GM18505 (cell line): ENCODE results near the gene SPTB.

Source experiments
- ATAC-seq: cut with Tn5 transposase; IDR thresholded peaks from one replicate; pipeline ENCODE4 v1.9.1; 2021; ENCODE audit not compliant: unreplicated experiment
- POLR2A ChIP-seq: IDR thresholded peaks from 4 replicates; pipeline ENCODE4 v1.6.1; 2011; ENCODE audit warnings: borderline replicate concordance; ENCODE audit not compliant: insufficient read depth, insufficient read length; ENCODE audit errors: extremely low read depth

The SPTB gene

GRCh38 chr14:64722842-64723447 lies 156.8 kb downstream of the SPTB start:
- no peak for TF ChIP-seq POLR2A
- ATAC-seq = no peak

DNA sequence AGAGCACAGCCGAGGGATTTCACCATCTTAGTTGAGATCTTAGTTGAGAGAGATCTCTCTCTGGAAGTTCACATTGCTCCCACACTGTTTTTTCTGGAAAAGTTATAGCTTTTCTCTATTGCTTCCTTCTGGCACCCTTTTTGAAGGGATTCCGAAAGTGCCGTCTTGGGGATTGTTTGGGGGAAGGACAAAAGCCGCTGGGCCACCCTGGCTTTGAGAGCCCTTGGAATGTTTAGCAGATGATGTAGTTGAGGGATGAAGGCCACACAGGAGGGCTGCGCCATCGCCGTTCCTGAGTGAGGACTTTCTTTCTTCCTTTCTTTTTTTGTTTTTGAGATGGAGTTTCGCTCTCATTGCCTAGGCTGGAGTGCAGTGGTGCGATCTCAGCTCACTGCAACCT lies 157.8 kb downstream of the SPTB start:
- no peak for TF ChIP-seq POLR2A
- no peak for ATAC-seq

DNA sequence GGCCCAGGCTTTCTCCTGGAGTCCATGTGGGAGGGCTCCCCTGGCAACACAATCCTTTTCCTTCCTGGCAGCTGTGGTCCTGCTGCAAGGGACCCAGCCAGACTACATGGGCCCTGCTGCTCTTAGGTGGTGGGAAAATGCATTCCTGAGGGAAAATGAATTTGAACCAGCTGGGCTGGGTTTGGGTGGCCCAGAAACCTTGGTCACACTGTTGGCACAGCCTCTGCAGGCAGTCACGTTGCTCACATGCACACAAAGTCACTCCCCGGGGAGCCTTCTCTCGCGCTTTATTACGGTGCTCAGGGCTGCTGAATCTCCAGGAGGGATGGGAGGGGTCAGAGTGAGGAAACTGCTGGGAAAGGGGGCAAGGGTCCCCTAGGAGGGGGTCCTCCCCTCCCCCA lies 158.3 kb downstream of the SPTB start:
- TF ChIP-seq POLR2A = no peak
- ATAC-seq = no peak

DNA sequence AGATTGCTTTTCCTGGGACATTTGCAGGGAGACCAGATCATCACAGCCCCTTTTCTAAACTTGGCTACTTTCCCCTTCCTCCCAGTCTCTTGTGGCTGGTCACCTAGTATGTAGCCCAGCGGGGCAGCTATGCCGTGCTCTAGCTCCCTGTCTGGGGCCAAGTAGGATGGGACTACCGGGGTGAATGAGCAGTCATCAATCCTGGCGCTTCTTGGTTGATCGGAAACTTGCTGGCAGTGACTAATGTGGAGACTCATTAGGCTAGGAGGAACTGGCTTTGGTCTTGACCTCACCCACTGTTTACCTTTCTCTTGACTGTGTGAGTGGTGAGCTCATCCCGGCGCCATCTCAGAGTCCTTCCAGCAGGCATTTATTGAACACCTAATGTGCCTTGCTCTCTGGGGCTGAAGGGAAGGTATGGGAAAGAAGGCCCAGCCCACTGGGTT lies 159.6 kb downstream of the SPTB start:
- TF ChIP-seq POLR2A = no peak
- no peak for ATAC-seq

GRCh38 chr14:64719601-64720000 lies 160.1 kb downstream of the SPTB start:
- TF ChIP-seq POLR2A = no peak
- no peak for ATAC-seq

DNA sequence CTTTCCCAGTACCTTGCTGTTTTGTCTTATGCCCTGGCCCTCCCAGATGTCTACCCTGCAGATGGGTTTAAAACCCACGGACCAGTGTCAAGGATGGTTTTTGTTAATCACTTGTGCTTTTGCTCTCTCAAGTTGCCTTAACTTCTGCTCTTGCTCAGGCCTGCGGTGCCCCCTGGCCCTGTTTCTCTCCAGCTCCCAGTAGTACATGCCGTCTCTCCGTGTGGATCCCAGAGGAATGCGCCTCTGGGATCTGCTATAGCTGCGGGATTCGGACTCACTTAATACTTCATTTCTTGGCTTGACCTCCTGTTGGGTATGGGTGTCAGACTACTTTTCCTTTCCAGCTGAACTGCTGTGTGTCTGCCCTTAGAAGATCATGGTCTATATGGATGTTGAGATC lies 160.9 kb downstream of the SPTB start:
- TF ChIP-seq POLR2A = no peak
- ATAC-seq = no peak

GRCh38 chr14:64717870-64718269 lies 161.8 kb downstream of the SPTB start:
- no peak for TF ChIP-seq POLR2A
- no peak for ATAC-seq

GRCh38 chr14:64715628-64716412 lies 163.9 kb downstream of the SPTB start:
- no peak for TF ChIP-seq POLR2A
- no peak for ATAC-seq

DNA sequence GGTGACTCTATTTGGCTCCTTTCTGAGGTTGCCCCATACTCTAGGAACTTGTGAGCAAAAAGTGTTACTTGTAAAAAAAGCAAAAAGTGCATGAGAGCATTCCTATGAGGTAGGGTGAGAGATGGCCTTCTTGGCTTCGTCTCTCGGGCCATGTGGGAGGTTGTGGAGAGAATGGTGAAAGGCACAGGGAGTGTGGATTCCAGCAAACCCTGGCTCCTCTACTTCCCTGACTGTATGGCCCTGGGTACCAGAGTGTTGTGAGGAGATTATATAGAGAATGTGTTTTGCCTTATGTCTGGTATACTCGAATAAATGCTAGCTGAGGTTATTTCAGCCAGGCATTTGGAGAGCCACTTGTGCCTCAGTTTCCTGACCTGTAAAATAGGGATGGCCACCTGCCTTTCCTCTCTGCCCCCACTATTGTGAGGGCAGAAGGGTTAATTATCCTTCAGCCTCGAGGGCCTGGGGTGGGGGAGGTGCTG lies 164.5 kb downstream of the SPTB start:
- ATAC-seq = no peak
- no peak for TF ChIP-seq POLR2A

DNA sequence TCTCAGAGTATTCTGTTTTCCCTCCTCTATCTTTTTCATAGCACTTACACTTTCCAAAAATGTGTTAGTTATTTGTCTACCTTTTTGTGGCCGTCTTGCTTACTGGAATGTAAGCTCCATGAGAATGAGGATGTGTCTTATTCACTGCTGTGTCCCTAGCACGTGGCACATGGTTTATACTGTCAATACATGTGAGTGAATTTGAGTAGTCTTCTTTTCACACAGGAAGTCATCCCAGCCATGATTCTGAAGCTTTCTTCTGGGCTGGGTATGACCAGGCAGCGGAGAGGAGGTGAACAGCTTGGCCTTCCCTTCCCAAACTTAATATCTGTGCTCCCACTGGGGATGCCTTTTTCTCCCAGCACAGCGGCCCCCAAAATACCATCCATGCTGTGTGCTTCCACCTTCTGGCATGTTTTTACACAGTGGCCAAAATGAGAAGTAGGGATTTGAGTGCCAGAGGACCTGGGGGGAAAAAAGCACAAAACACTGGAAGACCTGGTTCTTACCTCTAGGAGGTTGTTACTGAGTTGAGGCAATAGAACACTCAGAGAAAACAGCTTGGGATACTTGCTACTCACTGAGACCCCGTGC lies 165.2 kb downstream of the SPTB start:
- ATAC-seq = no peak
- TF ChIP-seq POLR2A = no peak

- no peak for TF ChIP-seq POLR2A
- no peak for ATAC-seq
These were observed 166.0 kb downstream of the SPTB start for GRCh38 chr14:64713677-64714076.

DNA sequence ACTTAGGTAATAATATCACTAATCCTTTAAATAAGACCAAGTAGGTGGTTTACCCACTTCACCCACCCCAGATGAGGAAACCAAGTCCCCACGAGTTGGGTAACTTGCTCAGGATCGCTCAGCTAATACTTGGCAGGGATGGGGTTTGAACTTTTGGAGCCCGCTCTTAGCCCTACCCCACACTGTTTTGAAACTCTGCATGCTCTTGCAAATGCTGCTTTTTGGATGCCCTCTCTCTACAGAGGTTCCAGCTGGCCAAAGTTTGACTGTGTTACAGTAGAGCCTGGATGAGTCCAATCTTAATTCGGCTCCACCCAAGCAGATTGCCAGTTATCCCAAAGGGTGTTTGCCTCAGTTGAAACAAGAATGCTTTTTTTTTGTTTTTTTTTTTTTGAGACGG lies 168.7 kb downstream of the SPTB start:
- no peak for TF ChIP-seq POLR2A
- no peak for ATAC-seq

DNA sequence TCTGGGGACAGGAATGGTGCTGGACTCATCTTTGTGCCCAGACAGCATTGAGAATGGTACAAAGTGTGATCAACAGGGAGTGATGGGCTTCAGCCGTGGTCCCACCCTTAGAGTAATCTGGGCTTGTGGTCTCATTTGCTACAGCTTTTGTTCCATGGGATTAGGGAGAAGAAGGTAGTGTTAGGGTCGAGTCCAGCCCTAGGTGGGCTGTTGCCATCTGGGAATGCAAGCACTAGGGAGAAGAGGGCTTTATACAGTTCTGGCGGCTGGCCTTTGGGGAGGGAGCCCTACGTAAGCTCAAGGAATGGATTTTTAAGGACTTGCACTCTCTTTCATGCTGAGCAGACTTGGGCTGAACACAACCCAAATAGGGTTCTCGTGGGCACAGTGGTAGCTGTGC lies 170.6 kb downstream of the SPTB start:
- TF ChIP-seq POLR2A = no peak
- no peak for ATAC-seq
